SK-N-MC (cell line): ENCODE results near the gene SLC26A11.

Source experiments
- DNase-seq: peaks from one replicate; pipeline ENCODE4 v3.0.0-alpha.2; 2011; ENCODE audit warnings: low read depth, low spot score
- H3K27ac ChIP-seq: fragments of 200-600 bp; sonication (generic); 2 replicates; pipeline ENCODE4 v1.5.1; 2016; ENCODE audit warnings: mixed run types
- H3K36me3 ChIP-seq: fragments of 200-600 bp; sonication (generic); 2 replicates; pipeline ENCODE4 v1.6.1; 2017; ENCODE audit warnings: antibody characterized with exemption, low read length, mixed read lengths; ENCODE audit not compliant: insufficient read depth
- H3K4me3 ChIP-seq: fragments of 200-600 bp; sonication (generic); 2 replicates; pipeline ENCODE4 v1.5.1; 2016
- H3K9ac ChIP-seq: fragments of 200-600 bp; sonication (generic); 2 replicates; pipeline ENCODE4 v1.8.0; 2017; ENCODE audit warnings: mixed run types, mixed read lengths; ENCODE audit not compliant: insufficient read length
- H3K9me3 ChIP-seq: fragments of 200-600 bp; sonication (generic); 2 replicates; pipeline ENCODE4 v1.6.1; 2017; ENCODE audit warnings: low read depth, mild to moderate bottlenecking, antibody characterized with exemption, low read length, moderate library complexity, mixed read lengths
- EZH2 ChIP-seq: fragments of 200-600 bp; sonication (generic); IDR thresholded peaks from one replicate; pipeline ENCODE4 v1.6.1; 2017; ENCODE audit warnings: antibody characterized with exemption
- FOXP2 ChIP-seq: optimal IDR thresholded peaks from 2 replicates; pipeline ENCODE3; 2011; ENCODE audit warnings: mild to moderate bottlenecking, moderate library complexity; ENCODE audit not compliant: insufficient read depth; ENCODE audit errors: extremely low read length, control extremely low read depth
- POLR2AphosphoS5 ChIP-seq: IDR thresholded peaks from 2 replicates; pipeline ENCODE4 v1.6.1; 2012; ENCODE audit warnings: mild to moderate bottlenecking, low read depth, low read length, borderline replicate concordance

The SLC26A11 gene

DNA sequence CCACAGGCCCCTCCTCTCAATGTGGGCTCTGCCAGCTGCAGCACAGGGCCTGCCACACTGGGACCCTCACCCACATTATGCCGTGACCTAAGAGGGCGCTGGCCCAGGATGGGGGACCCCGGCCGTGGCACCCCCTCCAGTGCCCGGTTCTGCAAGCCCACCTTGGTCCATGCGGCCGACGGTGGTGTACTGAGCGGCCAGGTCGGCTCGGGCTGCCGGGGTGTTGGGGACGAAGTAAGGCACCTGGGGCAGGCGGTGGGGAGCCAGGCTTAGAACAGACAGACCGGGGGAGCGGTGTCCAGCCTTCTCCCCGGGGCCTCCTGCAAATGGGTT is 6.6 kb upstream of the SLC26A11 start:
- no peak overlapping the region for H3K27ac ChIP-seq
- TF ChIP-seq POLR2AphosphoS5 (no peak), FOXP2 (no peak), EZH2 (no peak)
- no peak overlapping the region for H3K9ac ChIP-seq
- H3K4me3 ChIP-seq, result no peak overlapping the region
- no peaks in the 10 kb centered on the region for H3K9me3 ChIP-seq
- H3K36me3 ChIP-seq, result no peaks in the 10 kb centered on the region
- no peak for DNase-seq

DNA sequence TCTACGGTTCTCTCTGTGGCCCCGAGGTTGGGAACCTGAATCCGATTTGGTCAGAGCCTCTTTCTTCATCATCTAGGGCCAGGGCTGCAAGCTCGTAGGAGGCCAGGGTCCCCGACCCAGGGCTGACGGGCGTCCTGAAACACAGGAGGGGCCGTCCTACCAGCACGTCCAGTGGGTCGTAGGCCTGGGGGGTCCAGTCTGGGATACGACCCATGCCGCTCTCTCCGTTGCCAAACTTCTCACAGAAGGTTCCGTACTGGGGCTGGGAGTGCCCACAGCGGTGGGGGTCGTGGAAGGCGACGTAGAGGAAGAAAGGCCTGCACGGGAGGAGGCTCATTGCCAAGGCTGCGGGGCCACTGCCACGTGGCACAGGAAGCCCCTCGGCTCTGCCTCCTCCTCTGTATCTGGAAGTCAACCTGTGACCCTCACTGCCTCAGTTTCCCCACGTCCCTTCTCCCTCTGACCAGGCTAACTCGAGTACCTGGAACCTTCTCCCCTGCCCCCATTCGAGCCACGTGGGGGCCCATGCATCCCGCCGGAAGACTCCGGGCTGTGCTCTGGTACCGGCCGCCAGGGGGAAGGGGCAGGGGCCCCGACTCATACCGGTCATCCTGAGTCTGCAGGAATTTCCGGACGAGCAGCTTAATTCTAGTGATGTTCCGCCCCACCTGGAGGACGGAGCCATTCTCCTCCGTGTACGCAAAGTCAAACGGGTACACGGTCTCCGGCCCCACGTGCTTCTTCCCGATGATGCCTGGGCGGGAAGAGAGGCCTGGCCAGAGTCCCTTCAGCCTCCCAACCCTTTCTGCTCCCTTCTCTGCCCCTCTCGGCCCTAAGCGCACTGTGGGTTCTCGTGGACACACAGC is 6.0 kb upstream of the SLC26A11 start:
- Histone ChIP-seq H3K27ac (no peak overlapping the region), H3K9me3 (no peaks in the 10 kb centered on the region), H3K36me3 (no peaks in the 10 kb centered on the region), H3K9ac (no peak overlapping the region), H3K4me3 (no peak overlapping the region)
- DNase-seq, result no peak
- no peak for TF ChIP-seq EZH2
- TF ChIP-seq FOXP2, result no peak
- no peak for TF ChIP-seq POLR2AphosphoS5

DNA sequence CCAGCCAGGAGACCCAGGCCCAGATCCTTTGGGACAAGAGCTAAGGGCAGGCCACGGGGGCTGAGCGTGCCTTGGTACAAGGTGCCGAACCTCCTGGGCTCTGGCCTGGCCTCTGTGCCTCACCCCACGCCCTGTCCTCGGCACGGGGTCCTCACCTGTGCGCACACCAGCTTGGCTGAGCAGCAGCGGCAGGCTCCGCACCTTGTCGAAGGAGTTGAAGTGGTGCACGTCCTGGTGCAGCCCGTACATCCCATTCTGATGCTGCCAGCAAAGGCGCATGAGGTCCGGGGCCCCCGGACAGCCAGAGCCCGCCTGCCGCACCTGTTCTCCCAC is 5.4 kb upstream of the SLC26A11 start:
- no peak for DNase-seq
- H3K27ac ChIP-seq, result no peak overlapping the region
- H3K4me3 ChIP-seq, result no peak overlapping the region
- H3K9me3 ChIP-seq, result no peaks in the 10 kb centered on the region
- H3K9ac ChIP-seq, result no peak overlapping the region
- H3K36me3 ChIP-seq, result no peaks in the 10 kb centered on the region
- no peak for TF ChIP-seq FOXP2

DNA sequence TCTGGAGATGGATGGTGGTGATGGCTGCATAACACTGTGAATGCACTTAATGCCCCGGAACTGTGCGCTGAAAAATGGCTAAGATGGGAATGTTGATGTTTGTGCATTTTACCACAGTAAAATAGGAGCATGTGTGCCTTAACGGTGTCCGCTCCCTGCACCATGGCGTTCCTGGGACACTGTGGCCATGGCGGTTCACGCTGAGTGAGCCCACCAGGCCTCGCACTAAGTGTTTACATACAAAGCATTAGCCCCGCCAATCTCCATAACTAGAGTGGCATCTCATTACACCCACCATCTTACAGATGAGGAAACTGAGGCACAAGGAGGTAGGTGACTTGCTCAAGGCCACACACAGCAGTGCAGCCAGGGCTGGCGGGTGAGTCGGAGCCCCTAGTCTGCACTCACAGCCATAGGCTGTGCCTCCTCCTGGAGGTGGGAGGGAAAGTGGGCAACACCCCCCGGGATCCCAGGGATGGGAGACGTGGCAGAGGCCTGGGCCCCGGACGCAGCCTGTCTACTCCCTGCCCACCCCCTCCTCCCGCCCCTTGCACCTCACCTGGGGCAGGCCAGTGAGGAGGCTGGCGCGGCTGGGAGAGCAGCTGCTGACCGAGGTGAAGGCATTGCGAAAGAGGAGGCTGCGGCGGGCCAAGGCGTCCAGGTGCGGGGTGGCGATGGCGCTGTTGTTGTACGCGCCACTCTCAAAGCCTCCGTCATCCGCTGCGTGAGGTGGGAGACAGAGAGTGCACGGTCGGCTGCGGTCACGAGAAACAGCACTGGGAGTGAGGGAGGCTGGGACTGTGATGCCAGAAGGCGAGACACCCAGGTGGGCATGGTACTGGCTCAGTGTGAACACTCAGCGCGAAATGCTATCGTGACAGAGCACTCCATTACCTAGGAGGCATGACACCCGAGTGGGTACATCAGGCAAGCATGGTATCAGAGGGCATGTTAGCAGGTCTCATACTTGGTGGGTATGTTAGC is 3.5 kb upstream of the SLC26A11 start:
- H3K4me3 ChIP-seq, result no peak overlapping the region
- H3K36me3 ChIP-seq, result no peaks in the 10 kb centered on the region
- H3K9me3 ChIP-seq, result no peaks in the 10 kb centered on the region
- DNase-seq, result no peak
- TF ChIP-seq FOXP2, result no peak
- no peak for TF ChIP-seq EZH2
- TF ChIP-seq POLR2AphosphoS5, result no peak
- H3K9ac ChIP-seq, result no peak overlapping the region
- no peak overlapping the region for H3K27ac ChIP-seq

DNA sequence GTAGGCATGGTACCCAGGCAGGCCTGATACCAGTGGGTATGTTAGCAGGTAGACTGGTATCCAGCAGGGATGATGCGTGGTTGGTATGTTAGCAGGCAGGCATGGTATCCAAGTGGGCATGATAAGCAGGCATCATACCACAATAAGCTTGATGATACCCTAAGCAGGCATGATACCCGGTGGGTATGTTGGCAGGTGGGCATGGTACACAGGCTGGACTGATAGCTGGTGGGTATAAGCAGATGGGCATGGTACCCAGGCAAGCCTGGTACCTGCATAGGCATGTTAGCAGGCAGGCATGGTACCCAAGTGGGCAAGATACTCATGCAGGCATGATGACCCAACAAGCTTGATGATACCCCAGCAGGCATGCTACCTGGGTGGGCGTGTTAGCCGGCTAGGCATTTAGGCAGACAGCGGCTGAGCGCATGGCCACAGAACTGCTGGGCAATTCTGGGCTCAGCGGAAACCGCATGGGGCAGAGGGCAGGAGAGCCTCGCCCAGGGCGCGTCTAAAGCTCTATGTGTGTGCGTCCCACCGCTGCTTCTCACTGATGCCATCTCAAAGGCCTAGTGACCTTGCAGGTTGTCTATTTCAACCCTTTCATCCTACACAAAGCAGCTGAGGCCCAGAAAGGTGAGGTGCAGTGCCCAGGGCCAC is 2.4 kb upstream of the SLC26A11 start:
- Histone ChIP-seq H3K4me3 (no peak overlapping the region), H3K27ac (no peak overlapping the region), H3K9me3 (no peaks in the 10 kb centered on the region), H3K36me3 (no peaks in the 10 kb centered on the region), H3K9ac (no peak overlapping the region)
- no peak for DNase-seq
- TF ChIP-seq FOXP2 (no peak), POLR2AphosphoS5 (no peak), EZH2 (no peak)

DNA sequence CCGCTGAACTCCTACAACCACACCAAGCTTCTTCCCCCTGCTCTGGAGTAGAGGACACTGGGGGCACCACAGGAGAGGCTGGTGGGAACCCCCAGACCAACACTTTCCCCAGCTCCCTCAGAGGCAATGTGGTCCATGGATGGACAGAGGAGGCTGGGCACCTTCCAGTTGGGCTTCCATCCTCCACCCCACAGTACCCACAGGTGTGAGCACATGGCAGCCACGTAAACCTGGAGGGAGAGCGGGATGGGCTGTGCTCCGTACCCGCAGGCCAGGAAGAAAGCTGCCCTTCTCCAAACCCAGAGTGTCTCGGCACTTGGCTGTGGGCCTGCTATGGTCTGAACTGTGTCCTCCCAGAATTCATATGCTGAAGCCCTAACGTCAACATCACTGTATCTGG is 1.8 kb upstream of the SLC26A11 start:
- no peak for DNase-seq
- H3K4me3 ChIP-seq, result no peak overlapping the region
- no peak for TF ChIP-seq POLR2AphosphoS5
- no peak for TF ChIP-seq FOXP2
- TF ChIP-seq EZH2, result no peak
- no peaks in the 10 kb centered on the region for H3K9me3 ChIP-seq
- H3K36me3 ChIP-seq, result no peaks in the 10 kb centered on the region
- H3K9ac ChIP-seq, result no peak overlapping the region
- no peak overlapping the region for H3K27ac ChIP-seq

DNA sequence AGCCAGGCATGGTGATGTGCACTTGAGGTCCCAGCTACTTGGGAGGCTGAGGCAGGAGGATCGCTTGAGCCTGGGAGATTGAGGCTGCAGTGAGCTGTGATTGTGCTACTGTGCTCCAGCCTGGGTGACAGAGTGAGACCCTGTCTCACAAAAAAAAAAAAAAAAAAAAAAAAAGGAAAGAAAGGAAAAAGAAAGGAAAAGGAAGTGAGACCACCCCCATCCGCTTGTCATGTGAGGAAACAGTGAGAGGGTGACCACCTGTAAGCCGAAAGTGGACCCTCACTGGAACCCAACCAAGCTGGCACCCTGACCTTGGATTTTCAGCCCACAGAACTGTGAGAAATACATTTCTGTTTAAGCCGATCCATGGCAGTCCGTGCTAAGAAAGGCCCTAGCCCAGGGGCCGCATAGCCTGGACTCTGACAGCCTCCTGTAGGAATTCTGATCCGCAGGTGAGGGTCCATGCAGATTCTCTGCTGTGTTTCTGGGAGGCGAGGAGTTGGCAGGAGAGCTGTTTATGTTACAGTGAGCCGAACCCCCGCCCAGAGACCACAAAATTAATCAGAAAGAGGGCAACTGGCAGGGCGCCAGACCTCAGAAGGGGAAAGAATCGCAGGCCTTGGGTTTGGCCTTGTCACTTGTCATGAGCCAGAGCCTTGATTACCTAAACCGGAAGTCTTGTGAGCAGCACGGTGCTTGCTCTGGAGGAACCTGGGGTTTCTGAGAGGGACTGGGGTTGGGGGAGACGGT is 1.0 kb upstream of the SLC26A11 start:
- peak overlapping the region; percentile 61 for H3K9ac ChIP-seq
- H3K36me3 ChIP-seq, result no peaks in the 10 kb centered on the region
- H3K4me3 ChIP-seq, result peak overlapping the region; percentile 83
- TF ChIP-seq FOXP2 (no peak), EZH2 (no peak), POLR2AphosphoS5 (no peak; the same call in 1 of the 2 replicates)
- no peak overlapping the region for H3K27ac ChIP-seq
- peak; percentile 18 for DNase-seq
- H3K9me3 ChIP-seq, result no peaks in the 10 kb centered on the region

DNA sequence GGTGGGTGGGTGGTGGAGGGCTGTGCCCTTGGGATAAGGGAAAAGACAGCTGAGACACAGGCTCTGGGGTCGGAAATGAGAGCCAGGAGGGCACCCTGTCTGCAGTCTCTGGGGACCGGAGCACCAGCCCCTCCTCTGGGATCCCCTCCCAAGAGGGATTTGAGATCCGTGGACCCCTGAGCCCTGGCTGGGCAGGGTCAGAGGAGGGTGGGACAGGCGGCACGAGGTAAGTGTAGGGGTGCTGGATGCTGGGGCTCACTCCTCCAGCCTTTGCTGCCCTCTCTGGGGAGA is 519 bp upstream of the SLC26A11 start:
- no peak for DNase-seq
- TF ChIP-seq POLR2AphosphoS5 (no peak), EZH2 (no peak), FOXP2 (no peak)
- Histone ChIP-seq H3K27ac (no peak overlapping the region), H3K9ac (peak overlapping the region; percentile 61), H3K9me3 (no peaks in the 10 kb centered on the region), H3K4me3 (peak overlapping the region; percentile 83), H3K36me3 (no peaks in the 10 kb centered on the region)
